Inflammatory macrophage (primary cell): ENCODE results near the gene POMP.

Source experiments
- DNase-seq, 2 donors: peaks; one replicate each; pipeline ENCODE4 v3.0.0-alpha.2; 2020 to 2022

POMP gene

DNA sequence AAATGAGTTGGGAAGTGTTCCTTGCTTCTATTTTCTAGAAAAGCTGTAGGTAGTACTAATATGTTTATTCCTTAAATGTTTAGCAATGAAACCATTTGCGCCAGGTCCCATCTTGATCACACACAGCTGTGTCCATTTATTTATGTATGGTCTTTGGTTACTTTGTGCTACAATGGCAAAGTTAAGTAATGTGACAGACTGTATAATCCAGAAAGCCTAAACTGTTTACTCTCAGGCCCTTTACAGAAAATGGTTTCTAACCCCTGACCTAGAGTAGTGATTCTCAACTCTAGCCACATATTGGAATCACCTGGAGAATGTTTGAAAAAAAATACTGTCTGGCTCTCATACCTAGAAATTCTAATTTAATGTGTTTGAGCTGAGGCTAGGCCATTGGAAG lies 38.5 kb downstream of the POMP start:
- no peak for DNase-seq

DNA sequence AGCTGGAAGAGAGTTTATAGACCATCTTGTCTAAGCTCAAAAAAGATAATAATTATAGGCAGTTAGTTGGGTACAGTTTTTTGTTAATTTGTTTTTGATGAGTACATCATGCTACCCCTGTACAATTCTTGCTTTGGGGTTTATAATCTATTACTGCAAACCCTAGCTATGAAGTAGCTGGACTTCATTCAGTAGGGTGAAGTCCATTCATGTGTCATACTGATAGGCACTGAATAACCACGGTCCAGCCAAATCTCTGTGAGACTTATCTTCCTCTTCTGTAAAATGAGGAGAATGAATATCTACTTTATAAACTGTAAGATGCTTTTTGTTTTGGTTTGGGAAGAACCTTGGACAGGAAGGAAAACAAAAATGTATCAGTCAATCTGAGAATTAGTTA lies 40.3 kb downstream of the POMP start:
- DNase-seq = no peak

- DNase-seq = no peak
Measured at GRCh38 chr13:28704282-28704681, 45.4 kb downstream of the POMP start.

DNA sequence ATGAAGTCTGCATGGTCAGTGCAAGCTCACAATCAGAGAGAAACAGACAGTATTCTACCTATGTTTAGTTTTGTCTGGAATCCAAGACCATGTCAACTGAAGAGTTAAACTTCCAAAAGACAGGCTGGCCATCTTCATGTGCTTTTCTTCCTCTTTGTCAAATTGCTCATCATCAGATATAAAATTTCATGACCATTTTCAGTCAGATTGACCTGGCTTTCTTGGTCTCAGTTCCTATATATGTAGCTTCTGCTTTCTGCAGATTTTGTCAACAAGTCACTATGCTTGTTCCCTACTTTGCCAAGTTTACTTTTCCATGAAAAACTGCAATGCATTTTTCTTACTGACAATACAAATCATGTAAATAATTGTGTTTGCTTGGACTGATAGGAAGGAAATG lies 46.0 kb downstream of the POMP start:
- peak; percentile 67 to 83 for DNase-seq

GRCh38 chr13:28705461-28706083 lies 46.6 kb downstream of the POMP start:
- peak; percentile 13 to 18 for DNase-seq

- DNase-seq = peak; percentile 88 to 93
Measured at GRCh38 chr13:28707629-28708427, 48.9 kb downstream of the POMP start.

- no peak for DNase-seq
Measured at GRCh38 chr13:28710161-28710560, 51.2 kb downstream of the POMP start.

GRCh38 chr13:28714651-28715050 lies 55.7 kb downstream of the POMP start:
- no peak for DNase-seq

- peak in 1 of 2 donors; percentile 9 for DNase-seq
Measured at GRCh38 chr13:28716511-28716910, 57.6 kb downstream of the POMP start.

- DNase-seq = no peak
Measured at GRCh38 chr13:28717170-28717569, 58.2 kb downstream of the POMP start.

DNA sequence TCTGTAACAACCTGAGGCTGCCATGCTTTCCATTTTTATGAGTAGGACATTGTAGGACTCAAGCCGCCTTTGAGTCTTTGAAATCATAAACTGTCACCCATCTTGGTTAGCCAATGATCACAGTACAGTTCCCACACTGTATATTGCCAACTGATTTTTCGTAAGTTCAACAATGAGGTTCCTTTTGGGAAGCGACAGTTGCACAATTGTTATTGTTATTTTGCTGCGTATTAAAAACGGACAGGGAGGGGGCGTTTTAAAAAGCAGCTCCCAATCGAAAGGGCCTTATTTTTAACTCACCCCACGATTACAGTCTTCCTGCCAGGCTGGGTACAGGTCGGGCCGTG lies 59.2 kb downstream of the POMP start:
- peak; percentile 82 to 90 for DNase-seq

- peak; percentile 98 to 99 for DNase-seq
Measured at GRCh38 chr13:28718543-28719226, 59.8 kb downstream of the POMP start, which contains the start of gene SLC46A3. SLC46A3 (minus strand) TSS chr13:28718970; CDS start chr13:28717998, 972 bp downstream.

GRCh38 chr13:28719227-28720055 lies 60.5 kb downstream of the POMP start:
- DNase-seq = no peak

- no peak for DNase-seq
Measured at GRCh38 chr13:28723806-28724205, 64.9 kb downstream of the POMP start.

DNA sequence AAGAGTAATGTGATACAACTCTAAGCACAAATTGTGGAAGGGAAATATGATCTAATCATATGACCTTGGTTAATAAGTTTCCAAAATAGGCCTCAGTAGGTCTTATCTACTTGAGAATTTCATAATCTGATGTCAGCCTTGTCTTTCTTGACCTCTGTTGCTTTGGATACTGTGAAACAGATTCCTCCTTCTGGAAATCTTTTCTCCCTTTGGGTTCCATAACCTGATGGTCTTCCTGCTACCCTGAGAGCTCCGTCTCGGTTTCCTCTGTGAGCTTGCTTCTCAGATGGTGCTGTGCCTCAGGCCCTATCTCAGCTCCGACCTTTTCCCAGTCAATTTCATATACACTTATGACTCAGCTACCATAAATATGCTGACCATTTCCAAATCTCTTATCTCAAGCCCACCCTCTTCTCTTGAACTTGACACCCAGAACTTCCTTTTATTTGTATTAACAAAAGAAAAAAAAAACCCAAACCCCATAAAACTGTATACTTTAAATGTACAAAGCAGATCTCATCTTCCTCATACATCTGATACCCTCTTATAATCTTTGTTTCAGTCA lies 66.2 kb downstream of the POMP start:
- no peak for DNase-seq
